ENCODE results near the gene NENF. TPM values are rescaled to one million over a fixed set of nuclear protein-coding genes. Genes with fewer than 3 reads are reported as not detected.

Gene NENF
- total RNA-seq, 6 experiments from 2014 or later: 43.7 to 47.7 (median 46.3) TPM

- peaks cover 43% of the 10 kb centered on the region for H3K4me1 Mint-ChIP-seq (ENCODE audit: low read depth)
- DNase-seq: peak; percentile 68
- no peak overlapping the region; the same call in 1 of the 2 replicates for H3K4me3 Mint-ChIP-seq
- peaks cover 24% of the 10 kb centered on the region for H3K27me3 Mint-ChIP-seq (ENCODE audit: insufficient read depth)
- no peak for TF ChIP-seq CTCF (IDR thresholded peaks at IDR 0.05)
- H3K27ac Mint-ChIP-seq: peak overlapping the region; percentile 83
- no peaks in the 10 kb centered on the region for H3K36me3 Mint-ChIP-seq (ENCODE audit: low read depth)
- no peaks in the 10 kb centered on the region for H3K9me3 Mint-ChIP-seq
Measured at GRCh38 chr1:212484701-212485570, 52.2 kb downstream of the NENF start.

GRCh38 chr1:212485571-212485912 lies 52.8 kb downstream of the NENF start:
- Mint-ChIP-seq H3K9me3 (no peaks in the 10 kb centered on the region), H3K4me1 (ENCODE audit: low read depth) (peaks cover 43% of the 10 kb centered on the region), H3K27ac (peak overlapping the region; percentile 83), H3K27me3 (ENCODE audit: insufficient read depth) (peaks cover 28% of the 10 kb centered on the region), H3K4me3 (peak overlapping the region; percentile 22; the same call in 1 of the 2 replicates), H3K36me3 (ENCODE audit: low read depth) (no peaks in the 10 kb centered on the region)
- TF ChIP-seq CTCF (IDR thresholded peaks at IDR 0.05): no peak
- no peak for DNase-seq

GRCh38 chr1:212485913-212486618 lies 53.3 kb downstream of the NENF start:
- H3K4me3 Mint-ChIP-seq: peak overlapping the region; percentile 22; the same call in 1 of the 2 replicates
- no peak for TF ChIP-seq CTCF (IDR thresholded peaks at IDR 0.05)
- no peaks in the 10 kb centered on the region for H3K9me3 Mint-ChIP-seq
- H3K27ac Mint-ChIP-seq: peak overlapping the region; percentile 83
- no peaks in the 10 kb centered on the region for H3K36me3 Mint-ChIP-seq (ENCODE audit: low read depth)
- peaks cover 43% of the 10 kb centered on the region for H3K4me1 Mint-ChIP-seq (ENCODE audit: low read depth)
- peaks cover 28% of the 10 kb centered on the region for H3K27me3 Mint-ChIP-seq (ENCODE audit: insufficient read depth)
- peak; percentile 91 for DNase-seq

GRCh38 chr1:212486619-212486975 lies 53.9 kb downstream of the NENF start:
- peaks cover 28% of the 10 kb centered on the region for H3K27me3 Mint-ChIP-seq (ENCODE audit: insufficient read depth)
- no peak overlapping the region for H3K4me3 Mint-ChIP-seq
- no peak for TF ChIP-seq CTCF (IDR thresholded peaks at IDR 0.05)
- H3K27ac Mint-ChIP-seq: peak overlapping the region; percentile 83
- H3K9me3 Mint-ChIP-seq: no peaks in the 10 kb centered on the region
- DNase-seq: no peak
- peaks cover 43% of the 10 kb centered on the region for H3K4me1 Mint-ChIP-seq (ENCODE audit: low read depth)
- H3K36me3 Mint-ChIP-seq (ENCODE audit: low read depth): no peaks in the 10 kb centered on the region

GRCh38 chr1:212487286-212487685 lies 54.6 kb downstream of the NENF start:
- DNase-seq: no peak
- no peak for TF ChIP-seq CTCF (IDR thresholded peaks at IDR 0.05)
- peaks cover 36% of the 10 kb centered on the region for H3K4me1 Mint-ChIP-seq (ENCODE audit: low read depth)
- H3K27ac Mint-ChIP-seq: peak overlapping the region; percentile 34; the same call in 1 of the 2 replicates
- H3K4me3 Mint-ChIP-seq: no peak overlapping the region
- no peaks in the 10 kb centered on the region for H3K36me3 Mint-ChIP-seq (ENCODE audit: low read depth)
- peaks cover 25% of the 10 kb centered on the region for H3K27me3 Mint-ChIP-seq (ENCODE audit: insufficient read depth)
- no peaks in the 10 kb centered on the region for H3K9me3 Mint-ChIP-seq
